ENCODE measurements around the gene HDLBP.

Gene HDLBP

DNA sequence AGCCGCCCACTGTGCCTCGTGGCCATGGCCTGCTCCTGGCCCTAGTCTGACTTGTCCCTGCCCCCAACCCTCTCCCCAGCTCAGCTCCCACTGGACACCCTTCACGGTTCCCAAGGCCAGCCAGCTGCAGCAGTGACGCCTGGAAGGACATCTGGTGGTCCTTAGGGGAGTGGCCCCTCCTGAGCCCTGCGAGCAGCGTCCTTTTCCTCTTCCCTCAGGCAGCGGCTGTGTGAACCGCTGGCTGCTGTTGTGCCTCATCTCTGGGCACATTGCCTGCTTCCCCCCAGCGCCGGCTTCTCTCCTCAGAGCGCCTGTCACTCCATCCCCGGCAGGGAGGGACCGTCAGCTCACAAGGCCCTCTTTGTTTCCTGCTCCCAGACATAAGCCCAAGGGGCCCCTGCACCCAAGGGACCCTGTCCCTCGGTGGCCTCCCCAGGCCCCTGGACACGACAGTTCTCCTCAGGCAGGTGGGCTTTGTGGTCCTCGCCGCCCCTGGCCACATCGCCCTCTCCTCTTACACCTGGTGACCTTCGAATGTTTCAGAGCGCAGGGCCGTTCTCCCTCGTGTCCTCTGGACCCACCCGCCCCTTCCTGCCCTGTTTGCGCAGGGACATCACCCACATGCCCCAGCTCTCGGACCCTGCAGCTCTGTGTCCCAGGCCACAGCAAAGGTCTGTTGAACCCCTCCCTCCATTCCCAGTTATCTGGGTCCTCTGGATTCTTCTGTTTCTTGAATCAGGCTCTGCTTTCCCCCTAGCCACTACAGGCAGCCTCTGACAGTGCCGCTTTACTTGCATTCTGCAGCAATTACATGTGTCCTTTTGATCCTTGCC lies 91.2 kb downstream of the HDLBP start:
- TF ChIP-seq GATA3 (IDR thresholded peaks at IDR 0.05; ENCODE audit: low read depth, low read length) (no peak), GATA2 (IDR thresholded peaks at IDR 0.05; ENCODE audit: low read depth, low read length) (no peak)

DNA sequence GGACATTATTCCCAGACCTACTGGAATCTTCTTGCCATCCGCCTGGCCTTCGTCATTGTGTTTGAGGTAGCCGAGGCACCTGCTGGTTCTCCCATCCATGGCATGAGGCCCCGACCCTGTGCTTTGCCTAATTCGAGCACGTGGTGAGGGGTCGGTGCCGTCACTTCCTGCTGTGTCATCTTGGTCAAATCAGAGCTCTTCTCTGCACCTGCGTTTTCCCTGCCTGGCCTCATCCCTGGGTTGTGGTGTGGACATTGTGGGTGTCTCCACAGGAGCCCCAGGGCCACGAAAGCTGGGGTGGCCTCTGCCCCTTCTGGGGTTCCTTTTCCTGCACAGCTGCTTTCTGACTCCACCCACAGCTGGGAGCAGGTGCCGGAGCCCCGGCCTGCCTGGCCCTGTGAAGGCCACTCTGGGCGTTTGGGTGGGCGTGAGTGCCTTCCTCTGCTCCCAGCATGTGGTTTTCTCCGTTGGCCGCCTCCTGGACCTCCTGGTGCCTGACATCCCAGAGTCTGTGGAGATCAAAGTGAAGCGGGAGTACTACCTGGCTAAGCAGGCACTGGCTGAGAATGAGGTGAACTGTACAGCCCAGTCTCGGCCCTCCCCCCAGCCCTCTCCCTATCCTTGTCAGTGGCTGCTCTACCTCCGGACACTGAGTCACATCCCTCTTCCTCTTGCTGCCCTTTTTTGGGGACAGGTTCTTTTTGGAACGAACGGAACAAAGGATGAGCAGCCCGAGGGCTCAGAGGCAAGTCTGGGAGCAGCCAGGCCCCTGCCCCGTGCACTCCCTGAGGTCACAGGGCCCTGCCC lies 92.1 kb downstream of the HDLBP start:
- TF ChIP-seq GATA2 (IDR thresholded peaks at IDR 0.05; ENCODE audit: low read depth, low read length) (no peak), GATA3 (IDR thresholded peaks at IDR 0.05; ENCODE audit: low read depth, low read length) (no peak)

DNA sequence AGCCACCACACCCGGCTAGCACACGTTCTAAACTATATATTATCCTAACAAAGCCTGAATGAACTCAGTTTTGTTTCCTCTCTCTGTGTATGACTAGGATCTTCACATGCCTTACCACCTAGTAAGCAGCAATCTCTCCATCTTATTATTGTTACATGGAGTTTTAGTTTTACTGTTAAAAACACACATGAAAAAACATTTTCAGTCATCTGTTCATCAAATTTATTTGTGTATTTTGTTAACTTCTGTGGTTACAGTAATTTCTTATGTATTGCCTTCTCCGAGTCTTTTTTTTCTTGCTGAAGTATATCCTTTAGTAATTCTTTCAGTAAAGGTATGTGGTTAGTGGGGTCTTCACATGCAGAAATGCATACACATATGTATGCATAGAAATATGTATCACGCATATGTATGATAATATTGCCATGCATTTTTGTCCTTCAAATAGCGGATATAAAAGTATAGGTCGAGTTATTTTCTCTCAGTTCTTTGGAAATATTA lies 95.6 kb downstream of the HDLBP start:
- no peak for TF ChIP-seq GATA2 (IDR thresholded peaks at IDR 0.05; ENCODE audit: low read depth, low read length)
- TF ChIP-seq GATA3 (IDR thresholded peaks at IDR 0.05; ENCODE audit: low read depth, low read length) = no peak

DNA sequence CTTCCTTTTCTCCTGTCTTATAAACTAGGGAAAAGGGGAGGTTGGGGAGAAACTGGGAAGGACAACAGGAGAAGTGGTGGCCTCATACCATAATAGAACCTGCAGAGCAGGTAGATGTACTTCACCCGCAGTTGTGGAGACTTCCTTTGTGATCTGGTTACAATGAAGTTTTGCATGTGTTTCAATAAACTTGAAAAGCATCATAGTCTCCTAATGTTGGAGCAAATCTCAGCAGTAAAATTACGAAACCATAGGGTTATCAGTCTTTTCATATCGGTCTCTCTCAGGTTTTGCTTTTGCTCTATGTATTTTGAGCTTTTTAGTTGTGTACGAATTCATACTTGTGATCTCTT lies 96.5 kb downstream of the HDLBP start:
- no peak for TF ChIP-seq GATA2 (IDR thresholded peaks at IDR 0.05; ENCODE audit: low read depth, low read length)
- TF ChIP-seq GATA3 (IDR thresholded peaks at IDR 0.05; ENCODE audit: low read depth, low read length) = no peak

DNA sequence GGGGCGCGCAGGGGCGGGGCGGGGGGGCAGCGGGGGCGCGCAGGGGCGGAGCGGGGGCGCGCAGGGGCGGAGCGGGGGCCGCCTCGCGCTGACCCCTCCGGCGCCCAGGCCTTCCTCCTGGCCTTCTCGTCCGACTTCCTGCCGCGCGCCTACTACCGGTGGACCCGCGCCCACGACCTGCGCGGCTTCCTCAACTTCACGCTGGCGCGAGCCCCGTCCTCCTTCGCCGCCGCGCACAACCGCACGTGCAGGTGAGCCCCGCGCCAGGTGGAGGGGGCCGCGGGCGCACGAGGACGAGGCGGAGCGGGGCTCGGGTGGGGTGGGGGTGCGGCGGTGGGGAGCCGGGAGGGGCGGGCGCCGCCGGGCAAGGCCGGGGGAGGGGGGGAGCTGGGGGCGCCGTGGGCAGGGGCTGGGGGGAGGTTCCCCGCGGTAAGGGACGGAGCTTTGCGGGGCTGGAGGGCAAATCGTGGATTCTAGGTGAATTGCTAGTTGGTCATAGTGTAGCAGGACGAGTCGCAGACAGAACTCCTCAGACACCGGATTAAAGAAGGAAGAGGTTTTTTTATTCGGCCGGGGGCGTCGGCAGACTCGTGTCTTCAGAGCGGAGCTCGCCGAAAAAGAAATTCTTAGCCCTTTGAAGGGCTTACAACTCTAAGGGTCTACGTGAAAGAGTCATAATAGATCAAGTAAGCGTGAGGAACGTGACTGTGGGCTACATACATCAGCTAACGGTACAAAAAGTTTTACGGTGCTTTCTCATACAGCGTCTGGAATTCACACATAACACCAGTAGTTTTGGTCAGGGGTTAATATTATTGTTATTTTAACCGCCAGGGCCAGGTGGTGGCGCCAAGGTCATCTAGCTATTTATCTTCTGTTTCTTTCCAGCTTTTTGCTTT lies 97.1 kb downstream of the HDLBP start:
- TF ChIP-seq GATA3 (IDR thresholded peaks at IDR 0.05; ENCODE audit: low read depth, low read length) (no peak), GATA2 (IDR thresholded peaks at IDR 0.05; ENCODE audit: low read depth, low read length) (no peak)

DNA sequence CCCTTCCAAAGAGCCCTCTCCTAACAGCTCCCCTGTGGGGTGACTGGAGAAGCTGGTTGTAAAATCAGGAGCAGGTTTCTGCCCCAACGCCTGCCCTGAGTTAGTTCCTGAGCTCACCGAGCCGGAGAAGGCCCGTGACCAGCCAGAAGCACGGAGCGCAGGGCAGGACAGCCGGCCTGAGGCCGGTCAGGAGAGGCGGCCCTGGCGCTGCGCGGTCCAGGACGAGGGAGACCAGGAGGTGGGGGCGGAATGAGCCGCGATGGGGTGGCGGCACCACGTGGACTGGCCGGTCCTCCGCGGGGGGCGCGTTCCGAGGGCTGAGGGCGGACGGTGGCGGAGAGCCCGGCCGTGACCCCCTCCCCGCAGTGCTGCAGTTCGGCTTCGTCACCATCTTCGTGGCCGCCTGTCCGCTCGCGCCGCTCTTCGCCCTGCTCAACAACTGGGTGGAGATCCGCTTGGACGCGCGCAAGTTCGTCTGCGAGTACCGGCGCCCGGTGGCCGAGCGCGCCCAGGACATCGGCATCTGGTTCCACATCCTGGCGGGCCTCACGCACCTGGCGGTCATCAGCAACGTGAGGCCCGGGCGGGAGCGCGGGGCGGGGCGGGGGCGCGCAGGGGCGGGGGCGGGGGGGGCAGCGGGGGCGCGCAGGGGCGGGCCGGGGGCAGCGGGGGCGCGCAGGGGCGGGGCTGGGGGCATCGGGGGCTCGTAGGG lies 98.0 kb downstream of the HDLBP start:
- TF ChIP-seq GATA2 (IDR thresholded peaks at IDR 0.05; ENCODE audit: low read depth, low read length) = no peak
- TF ChIP-seq GATA3 (IDR thresholded peaks at IDR 0.05; ENCODE audit: low read depth, low read length) = no peak

DNA sequence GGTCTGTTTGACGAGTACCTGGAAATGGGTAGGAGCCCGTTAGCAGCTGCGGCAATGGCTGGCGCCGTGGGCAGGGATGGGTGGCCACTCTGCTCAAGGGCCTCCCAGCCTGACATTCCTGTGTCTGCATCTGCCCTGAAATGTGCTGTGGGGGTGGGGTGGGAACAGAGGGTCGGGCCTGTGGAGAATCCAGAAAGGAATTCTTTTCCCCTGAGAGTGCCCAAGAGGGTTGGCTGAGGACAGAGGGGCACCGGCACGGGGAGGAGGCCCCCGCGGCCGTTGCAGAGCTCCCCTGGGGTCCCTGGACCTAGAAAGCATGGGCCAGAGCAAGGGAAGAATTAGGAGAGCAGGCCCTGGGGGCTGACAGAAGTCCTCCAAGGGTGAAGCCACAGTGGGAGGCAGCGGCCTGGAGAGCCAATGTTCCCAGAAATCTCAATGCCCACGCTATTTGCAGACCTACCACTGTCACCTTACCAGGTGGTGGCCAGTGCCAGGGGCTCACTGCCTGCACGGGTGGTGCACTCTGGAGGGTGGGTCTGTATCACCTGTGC lies 99.2 kb downstream of the HDLBP start:
- TF ChIP-seq GATA2 (IDR thresholded peaks at IDR 0.05; ENCODE audit: low read depth, low read length) (no peak), GATA3 (IDR thresholded peaks at IDR 0.05; ENCODE audit: low read depth, low read length) (no peak)

DNA sequence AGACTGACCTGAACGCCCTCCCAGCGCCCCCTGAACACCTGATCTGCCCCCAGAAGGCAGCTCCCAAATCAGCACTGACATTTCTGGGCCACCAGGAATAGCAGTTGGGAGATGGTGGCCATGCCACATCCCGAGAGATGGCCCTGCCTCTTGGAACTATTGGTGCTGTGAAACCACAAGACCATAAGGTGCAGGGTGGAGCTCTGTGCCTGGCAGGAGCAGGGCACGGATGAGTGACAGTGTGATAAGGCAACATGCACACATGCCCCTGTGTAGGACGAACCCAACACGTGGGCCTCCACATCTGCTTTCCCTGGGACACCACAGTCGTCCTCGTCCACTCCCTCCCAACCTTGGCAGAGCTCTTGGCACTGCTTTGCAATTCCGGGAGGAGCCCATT lies 100.1 kb downstream of the HDLBP start:
- TF ChIP-seq GATA2 (IDR thresholded peaks at IDR 0.05; ENCODE audit: low read depth, low read length) = no peak

DNA sequence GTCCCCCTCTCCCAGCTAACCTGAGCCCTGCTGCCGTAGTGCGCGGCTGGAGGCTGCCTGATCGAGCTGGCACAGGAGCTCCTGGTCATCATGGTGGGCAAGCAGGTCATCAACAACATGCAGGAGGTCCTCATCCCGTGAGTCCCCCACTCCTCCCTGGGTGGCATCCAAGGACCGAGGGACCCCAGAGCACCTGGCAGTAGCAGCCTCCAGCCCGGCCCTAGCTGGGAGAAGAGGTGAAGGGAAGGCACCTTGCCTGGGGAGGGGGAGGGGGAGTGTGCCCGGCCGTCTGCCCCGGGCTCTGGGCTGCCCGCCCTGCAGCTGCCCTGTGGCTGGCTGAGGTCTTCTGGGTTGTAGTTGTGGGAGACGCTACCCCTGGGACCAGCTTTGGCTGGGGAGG lies 100.7 kb downstream of the HDLBP start:
- TF ChIP-seq GATA3 (IDR thresholded peaks at IDR 0.05; ENCODE audit: low read depth, low read length) (no peak), GATA2 (IDR thresholded peaks at IDR 0.05; ENCODE audit: low read depth, low read length) (no peak)

DNA sequence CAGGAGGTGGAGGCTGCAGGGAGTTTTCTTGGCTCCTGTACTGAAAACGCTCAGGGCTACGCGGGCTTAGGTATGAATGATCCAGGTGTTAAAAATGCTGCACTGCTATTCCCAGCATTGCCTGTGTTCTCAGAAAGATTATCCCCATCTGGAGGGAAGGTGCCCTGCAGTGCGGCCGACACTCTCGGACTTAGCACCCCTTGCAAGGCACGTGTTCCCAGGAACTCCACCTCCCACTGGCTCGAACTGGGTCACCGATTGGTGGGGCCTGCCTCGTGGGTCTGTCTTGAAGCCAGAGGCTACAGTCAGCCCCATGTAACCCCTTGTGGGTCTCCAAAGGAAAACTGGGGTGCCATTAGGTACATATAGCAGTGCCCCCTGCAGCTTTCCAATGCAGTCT lies 101.3 kb downstream of the HDLBP start:
- TF ChIP-seq GATA2 (IDR thresholded peaks at IDR 0.05; ENCODE audit: low read depth, low read length) = no peak
- no peak for TF ChIP-seq GATA3 (IDR thresholded peaks at IDR 0.05; ENCODE audit: low read depth, low read length)

DNA sequence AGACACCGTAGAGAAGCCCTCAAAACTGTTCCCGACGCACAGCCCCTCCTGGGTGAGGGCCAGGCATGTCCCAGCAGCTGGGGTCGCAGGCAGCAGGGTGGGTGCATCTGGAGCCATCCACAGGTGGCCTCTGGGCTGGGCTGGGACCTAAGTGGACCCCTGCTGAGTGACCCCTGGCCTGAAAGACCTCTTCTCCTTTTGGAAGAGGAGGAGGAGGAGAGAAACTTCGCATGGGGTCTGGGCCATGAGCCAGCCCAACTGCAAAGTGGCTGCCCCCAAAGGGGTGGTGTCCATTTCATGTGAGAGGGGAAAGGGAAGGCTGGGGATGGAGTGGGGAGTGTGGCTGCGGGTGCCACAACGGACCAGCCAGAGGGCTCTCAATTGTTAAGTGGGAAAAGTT lies 101.9 kb downstream of the HDLBP start:
- TF ChIP-seq GATA2 (IDR thresholded peaks at IDR 0.05; ENCODE audit: low read depth, low read length) (no peak), GATA3 (IDR thresholded peaks at IDR 0.05; ENCODE audit: low read depth, low read length) (no peak)

DNA sequence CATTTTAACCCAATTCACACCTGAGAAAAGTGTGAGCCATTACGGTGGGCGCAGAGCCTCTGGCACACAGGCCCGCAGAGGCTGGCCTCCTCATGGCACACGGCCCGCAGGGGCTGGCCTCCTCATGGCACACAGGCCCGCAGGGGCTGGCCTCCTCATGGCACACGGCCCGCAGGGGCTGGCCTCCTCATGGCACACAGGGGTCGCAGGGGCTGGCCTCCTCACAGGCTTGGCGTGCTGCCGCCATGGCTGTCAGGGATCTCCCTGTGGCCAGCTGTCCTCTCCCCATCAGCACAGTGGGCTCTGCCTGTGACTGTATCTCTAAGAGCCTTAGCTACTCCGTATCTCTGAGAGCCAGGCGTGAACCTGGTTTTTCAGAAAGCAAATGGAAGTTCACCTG lies 102.4 kb downstream of the HDLBP start:
- TF ChIP-seq GATA3 (IDR thresholded peaks at IDR 0.05; ENCODE audit: low read depth, low read length) (no peak), GATA2 (IDR thresholded peaks at IDR 0.05; ENCODE audit: low read depth, low read length) (no peak)

DNA sequence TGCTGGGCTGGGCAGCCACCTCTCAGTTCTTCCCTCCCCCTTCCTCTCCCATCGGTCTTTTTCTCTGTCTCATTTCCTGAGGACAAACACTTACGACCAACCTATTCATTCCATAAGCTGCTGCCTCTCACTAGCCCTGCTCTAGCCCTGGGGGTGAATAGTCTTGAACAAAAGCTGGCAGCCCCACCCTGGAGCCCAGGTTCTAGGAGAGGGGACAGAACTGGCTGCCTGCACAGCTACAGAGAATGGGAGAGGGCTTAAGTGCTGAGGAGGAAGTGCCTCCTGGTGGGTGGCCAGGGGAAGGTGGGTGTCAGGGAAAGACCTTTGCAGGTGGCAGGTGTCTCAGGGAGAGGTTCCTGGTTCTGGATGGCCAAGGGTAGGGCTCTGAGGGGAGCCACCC lies 104.2 kb downstream of the HDLBP start:
- TF ChIP-seq GATA2 (IDR thresholded peaks at IDR 0.05; ENCODE audit: low read depth, low read length) (no peak), GATA3 (IDR thresholded peaks at IDR 0.05; ENCODE audit: low read depth, low read length) (no peak)

Data from SH-SY5Y (cell line).